Activated B cell treated with CpG ODN at 0.5 μM for 24 hours (primary cell): ENCODE measurements around the gene TXNDC9. TPM values are rescaled to one million over a fixed set of nuclear protein-coding genes. Genes with fewer than 3 reads are reported as not detected.
"Not testable (repeated sequence)": the region's sequence is repeated elsewhere in the genome, so short reads cannot be mapped to it uniquely, and the experiment has no call there.

Source experiments
- ATAC-seq: fragments of 200-7000 bp; cut with Tn5 transposase; one replicate; pipeline ENCODE4 v1.10.0; 2021; ENCODE audit warnings: low read depth, mild to moderate bottlenecking, moderate library complexity
- CTCF ChIA-PET: fragments of 350-600 bp; sonication (Branson Sonifier 250); formaldehyde crosslinking; loops from one replicate; lab custom pipeline; 2021; ENCODE audit warnings: antibody characterized with exemption; lab: Charles Lee
- POLR2A ChIA-PET: fragments of 350-600 bp; sonication (Branson Sonifier 250); formaldehyde crosslinking; loops from one replicate; lab custom pipeline; 2021; ENCODE audit warnings: antibody characterized with exemption; lab: Charles Lee
- DNase-seq: peaks from one replicate; pipeline ENCODE4 v3.0.0; 2022
- H3K27ac Mint-ChIP-seq: one replicate; pipeline ENCODE4 v1.8.0; 2020; ENCODE audit warnings: mixed read lengths
- H3K27me3 Mint-ChIP-seq: one replicate; pipeline ENCODE4 v1.8.0; 2021; ENCODE audit warnings: mixed read lengths
- H3K36me3 Mint-ChIP-seq: one replicate; pipeline ENCODE4 v1.8.0; 2021; ENCODE audit warnings: low read depth, mixed read lengths
- H3K4me1 Mint-ChIP-seq: one replicate; pipeline ENCODE4 v1.8.0; 2021; ENCODE audit warnings: mixed read lengths
- H3K4me3 Mint-ChIP-seq: one replicate; pipeline ENCODE4 v1.8.0; 2020; ENCODE audit warnings: mild to moderate bottlenecking, mixed read lengths
- H3K9me3 Mint-ChIP-seq: one replicate; pipeline ENCODE4 v1.8.0; 2020; ENCODE audit warnings: mixed read lengths
- CTCF ChIP-seq: fragments of 200-600 bp; IDR thresholded peaks from one replicate; pipeline ENCODE4 v1.8.0; 2022; ENCODE audit warnings: antibody characterized with exemption, mild to moderate bottlenecking
- intact Hi-C: fragments of 100-400 bp; cut with micrococcal nuclease; formaldehyde crosslinking; loops from one replicate; pipeline ENCODE4 v1.15.1; 2024
- total RNA-seq: library from RNA; stranded (reverse); gene quantifications from 2 replicates; pipeline ENCODE4 v1.2.3, GENCODE V29; 2022

The TXNDC9 gene
- total RNA-seq, 1 donor from 2014 or later, result 26.8 TPM

DNA sequence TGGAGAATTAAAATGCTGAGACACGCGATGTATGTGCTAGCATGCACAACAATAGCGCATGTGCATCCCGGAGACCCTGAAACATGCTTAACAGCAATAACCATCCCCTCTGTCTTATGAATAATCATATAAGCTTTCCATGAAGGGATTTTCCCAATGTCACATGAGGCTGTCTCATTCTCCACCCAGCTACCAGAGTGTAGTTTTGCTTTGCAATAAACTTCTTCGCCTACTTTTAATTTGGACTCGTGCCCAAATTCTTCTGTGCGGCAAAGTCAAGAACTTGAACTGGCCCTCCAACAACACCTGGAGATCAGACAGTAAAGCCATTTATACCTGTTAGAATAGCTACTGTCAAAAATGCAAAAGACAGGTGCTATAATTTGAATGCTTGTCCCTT is 50.6 kb downstream of the TXNDC9 start:
- Mint-ChIP-seq H3K4me3 (no peak overlapping the region), H3K4me1 (peaks cover 2% of the 10 kb centered on the region), H3K36me3 (peaks cover 18% of the 10 kb centered on the region), H3K27ac (no peak overlapping the region), H3K9me3 (peaks cover 8% of the 10 kb centered on the region), H3K27me3 (no peaks in the 10 kb centered on the region)
- intact Hi-C loops, result no loop called here
- no peak for DNase-seq
- ATAC-seq, result no peak
- ChIA-PET CTCF (no interaction called here), POLR2A (no interaction called here)
- no peak for TF ChIP-seq CTCF

DNA sequence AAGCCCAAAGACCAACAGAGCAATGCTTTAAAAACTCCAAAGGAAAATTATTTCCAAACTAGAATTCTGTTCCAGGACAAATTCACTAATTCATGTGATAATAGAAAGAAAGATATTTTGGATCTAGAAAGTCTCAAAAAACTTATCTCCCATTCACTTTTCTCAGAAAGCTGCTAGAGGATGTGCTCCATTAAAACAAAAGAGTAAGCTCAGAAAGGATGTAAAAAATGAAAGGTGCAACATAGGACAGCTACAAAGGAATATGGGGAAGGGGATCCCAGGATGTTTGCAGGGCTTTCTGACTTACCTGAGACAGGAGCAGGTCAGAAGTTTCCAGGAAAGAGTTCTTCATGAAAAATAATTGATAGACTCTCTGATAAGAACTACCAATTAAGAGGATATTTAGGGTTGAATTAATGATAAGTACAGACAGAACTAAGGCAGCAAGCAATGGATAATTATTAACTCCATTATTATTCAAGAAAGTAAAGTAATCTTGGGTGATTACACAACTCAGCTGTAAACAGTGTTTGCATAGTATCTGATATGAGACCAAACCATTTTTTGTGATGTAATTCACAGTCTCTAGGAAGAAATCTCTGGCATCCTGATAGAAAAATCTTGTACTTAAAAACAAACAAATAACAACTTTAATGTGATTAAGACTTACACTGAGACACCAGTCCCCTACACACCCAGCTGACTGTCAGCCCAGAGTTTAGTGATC is 56.0 kb downstream of the TXNDC9 start:
- ChIA-PET CTCF (no interaction called here), POLR2A (no interaction called here)
- Mint-ChIP-seq H3K4me3 (no peak overlapping the region), H3K27me3 (no peaks in the 10 kb centered on the region), H3K4me1 (peaks cover 2% of the 10 kb centered on the region), H3K9me3 (peaks cover 20% of the 10 kb centered on the region), H3K27ac (no peak overlapping the region), H3K36me3 (peaks cover 23% of the 10 kb centered on the region)
- TF ChIP-seq CTCF, result no peak
- no peak for ATAC-seq
- intact Hi-C loops, result no loop called here
- DNase-seq, result no peak

DNA sequence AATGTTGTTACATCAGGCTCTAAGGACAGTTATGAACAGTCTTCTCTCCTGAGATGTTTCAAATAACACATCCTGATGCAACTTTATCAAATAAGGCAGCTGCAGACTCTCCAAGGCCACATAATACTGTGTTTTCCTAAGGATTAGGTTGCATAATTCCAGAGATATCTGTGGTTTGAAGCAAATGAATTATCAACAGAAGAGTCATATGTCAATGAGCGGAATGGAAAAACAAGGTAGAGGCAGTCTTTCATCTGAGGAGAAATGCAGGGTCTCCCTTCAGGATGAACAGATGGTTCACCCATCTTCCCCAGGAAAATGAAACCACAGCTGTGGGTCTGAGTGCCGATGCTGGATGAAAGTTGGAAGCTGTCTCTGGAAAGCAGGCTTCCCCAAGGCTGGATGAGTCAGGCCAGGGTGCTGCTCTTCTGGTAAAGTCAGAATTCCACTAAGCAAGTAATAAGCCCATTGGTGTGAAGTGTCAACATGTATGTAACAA is 57.3 kb downstream of the TXNDC9 start:
- peaks cover 18% of the 10 kb centered on the region for H3K36me3 Mint-ChIP-seq
- no peak overlapping the region for H3K4me3 Mint-ChIP-seq
- ATAC-seq (no peak), DNase-seq (no peak)
- peaks cover 20% of the 10 kb centered on the region for H3K9me3 Mint-ChIP-seq
- no peak overlapping the region for H3K27ac Mint-ChIP-seq
- ChIA-PET CTCF (no interaction called here), POLR2A (no interaction called here)
- H3K27me3 Mint-ChIP-seq, result no peaks in the 10 kb centered on the region
- intact Hi-C loops, result no loop called here
- H3K4me1 Mint-ChIP-seq, result peaks cover 2% of the 10 kb centered on the region
- TF ChIP-seq CTCF, result no peak

DNA sequence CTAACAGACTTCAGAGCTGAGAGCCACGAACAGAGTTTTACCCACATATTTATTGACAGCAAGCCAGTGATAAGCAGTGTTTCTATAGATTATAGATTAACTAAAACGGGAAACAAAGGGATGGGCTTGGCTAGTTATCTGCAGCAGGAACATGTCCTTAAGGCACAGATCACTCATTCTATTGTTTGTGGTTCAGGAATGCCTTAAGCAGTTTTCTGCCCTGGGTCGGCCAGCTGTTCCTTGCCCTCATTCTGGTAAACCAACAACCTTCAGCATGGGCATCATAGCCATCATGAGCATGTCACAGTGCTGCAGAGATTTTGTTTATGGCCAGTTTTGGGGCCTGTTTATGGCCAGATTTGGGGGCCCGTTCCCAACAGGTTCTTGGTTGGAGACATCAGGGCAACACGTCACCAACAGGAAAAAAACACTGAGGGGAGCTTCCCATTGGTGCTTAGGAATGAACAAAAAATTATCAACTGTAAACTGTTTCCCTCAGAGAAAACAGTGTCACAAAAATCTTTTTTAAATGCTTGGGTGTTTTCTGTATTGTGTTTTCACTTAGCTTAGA is 57.9 kb downstream of the TXNDC9 start:
- ATAC-seq, H3K4me3 Mint-ChIP-seq, H3K27me3 Mint-ChIP-seq, H3K27ac Mint-ChIP-seq, POLR2A ChIA-PET, CTCF ChIA-PET, H3K4me1 Mint-ChIP-seq, intact Hi-C loops, DNase-seq: not testable (repeated sequence)
- Mint-ChIP-seq H3K36me3 (peaks cover 15% of the 10 kb centered on the region), H3K9me3 (peaks cover 20% of the 10 kb centered on the region)

- DNase-seq, result no peak
- H3K27me3 Mint-ChIP-seq, result no peaks in the 10 kb centered on the region
- no peaks in the 10 kb centered on the region for H3K4me1 Mint-ChIP-seq
- no peak for TF ChIP-seq CTCF
- intact Hi-C loops, result no loop called here
- H3K4me3 Mint-ChIP-seq, result no peak overlapping the region
- ChIA-PET CTCF (no interaction called here), POLR2A (no interaction called here)
- H3K27ac Mint-ChIP-seq, result no peak overlapping the region
- ATAC-seq, result no peak
- peaks cover 22% of the 10 kb centered on the region for H3K9me3 Mint-ChIP-seq
- H3K36me3 Mint-ChIP-seq, result peaks cover 8% of the 10 kb centered on the region
These were observed 60.3 kb downstream of the TXNDC9 start for GRCh38 chr2:99275882-99276281.

Other genes with a start within 250 kb of the TXNDC9 start
- gene C2orf15, start 194.6 kb downstream of the TXNDC9 start, total RNA-seq, result 0.69 and 1.2 TPM in 2 replicates
- 18.5 and 20.4 TPM in 2 replicates for gene TSGA10, start 181.4 kb downstream of the TXNDC9 start, total RNA-seq
- gene LIPT1, start 181.4 kb downstream of the TXNDC9 start, total RNA-seq, result 15.1 and 18.1 TPM in 2 replicates
- 54.1 and 59.8 TPM in 2 replicates for gene MITD1, start 155.3 kb downstream of the TXNDC9 start, total RNA-seq
- 18.6 and 21.4 TPM in 2 replicates for gene MRPL30, start 155.1 kb downstream of the TXNDC9 start, total RNA-seq
- gene LYG2, start 80.7 kb downstream of the TXNDC9 start, total RNA-seq, result not detected in 2 replicates
- gene LYG1, start 35.1 kb downstream of the TXNDC9 start, total RNA-seq, result 1.5 and 1.9 TPM in 2 replicates
- 52.3 and 55.0 TPM in 2 replicates for gene EIF5B, start 1.1 kb upstream of the TXNDC9 start, total RNA-seq
- 44.5 and 52.1 TPM in 2 replicates for gene REV1, start 153.7 kb upstream of the TXNDC9 start, total RNA-seq